ENCODE data around the gene ARHGAP24. TPM values are rescaled to one million over a fixed set of nuclear protein-coding genes. Genes with fewer than 3 reads are reported as not detected.
"Not testable (repeated sequence)": the region's sequence is repeated elsewhere in the genome, so short reads cannot be mapped to it uniquely, and the experiment has no call there.

The ARHGAP24 gene
- total RNA-seq, 2 donors from 2014 or later: 66.8 to 85.6 TPM

DNA sequence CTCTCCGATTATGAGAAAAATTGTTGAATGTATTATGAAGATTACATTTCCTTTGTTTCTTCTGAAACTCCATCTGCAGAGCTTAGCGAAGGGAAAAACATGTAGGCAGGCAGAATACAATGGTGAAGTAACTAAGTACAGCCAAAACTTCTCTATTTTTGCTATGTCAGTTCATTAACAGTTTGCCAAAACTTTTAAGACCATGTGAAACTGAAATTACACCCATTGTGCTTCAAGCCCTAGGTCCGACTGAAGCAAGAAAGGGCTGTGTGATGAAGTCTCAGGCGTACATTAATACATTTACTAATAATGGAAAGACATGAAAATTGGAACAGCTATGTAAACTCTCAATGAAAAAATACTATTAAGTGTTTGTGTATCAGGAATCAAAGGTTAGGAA is 486.9 kb downstream of the ARHGAP24 start:
- peaks cover 11% of the 10 kb centered on the region for H3K36me3 ChIP-seq (ENCODE audit: control insufficient read depth, insufficient read depth, low read length)
- no peaks in the 10 kb centered on the region for H3K9me3 ChIP-seq (ENCODE audit: control insufficient read depth, low read length)
- Mint-ChIP-seq H3K36me3 (ENCODE audit: low read depth) (peaks cover 20% of the 10 kb centered on the region), H3K27ac (no peak overlapping the region), H3K9me3 (peaks cover 4% of the 10 kb centered on the region), H3K4me3 (no peak overlapping the region), H3K27me3 (ENCODE audit: insufficient read depth) (no peaks in the 10 kb centered on the region), H3K4me1 (peaks cover 2% of the 10 kb centered on the region)
- no peak overlapping the region for H3K9ac ChIP-seq (ENCODE audit: extremely low read depth, low read length, poor library complexity, severe bottlenecking)
- H3K4me3 ChIP-seq (ENCODE audit: low read length): no peak overlapping the region
- H3K4me1 ChIP-seq (ENCODE audit: control insufficient read depth, insufficient read depth, low read length): no peaks in the 10 kb centered on the region
- no peak for DNase-seq
- 95% methylated on average over 3 of the region's 4 CpGs; no CpG with 5 or more reads in 1 of the 2 experiments for WGBS, 2 experiments (ENCODE audit: insufficient coverage in 1 of 2, insufficient read length in 1 of 2)
- TF ChIP-seq, protein P1, sequence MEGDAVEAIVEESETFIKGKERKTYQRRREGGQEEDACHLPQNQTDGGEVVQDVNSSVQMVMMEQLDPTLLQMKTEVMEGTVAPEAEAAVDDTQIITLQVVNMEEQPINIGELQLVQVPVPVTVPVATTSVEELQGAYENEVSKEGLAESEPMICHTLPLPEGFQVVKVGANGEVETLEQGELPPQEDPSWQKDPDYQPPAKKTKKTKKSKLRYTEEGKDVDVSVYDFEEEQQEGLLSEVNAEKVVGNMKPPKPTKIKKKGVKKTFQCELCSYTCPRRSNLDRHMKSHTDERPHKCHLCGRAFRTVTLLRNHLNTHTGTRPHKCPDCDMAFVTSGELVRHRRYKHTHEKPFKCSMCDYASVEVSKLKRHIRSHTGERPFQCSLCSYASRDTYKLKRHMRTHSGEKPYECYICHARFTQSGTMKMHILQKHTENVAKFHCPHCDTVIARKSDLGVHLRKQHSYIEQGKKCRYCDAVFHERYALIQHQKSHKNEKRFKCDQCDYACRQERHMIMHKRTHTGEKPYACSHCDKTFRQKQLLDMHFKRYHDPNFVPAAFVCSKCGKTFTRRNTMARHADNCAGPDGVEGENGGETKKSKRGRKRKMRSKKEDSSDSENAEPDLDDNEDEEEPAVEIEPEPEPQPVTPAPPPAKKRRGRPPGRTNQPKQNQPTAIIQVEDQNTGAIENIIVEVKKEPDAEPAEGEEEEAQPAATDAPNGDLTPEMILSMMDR (conservative IDR thresholded peaks at IDR 0.05): no peak
- no peaks in the 10 kb centered on the region for H3K27me3 ChIP-seq (ENCODE audit: control insufficient read depth, insufficient read depth, low read length, poor library complexity, severe bottlenecking)
- no peak overlapping the region for H3K27ac ChIP-seq (ENCODE audit: low read depth, low read length)

DNA sequence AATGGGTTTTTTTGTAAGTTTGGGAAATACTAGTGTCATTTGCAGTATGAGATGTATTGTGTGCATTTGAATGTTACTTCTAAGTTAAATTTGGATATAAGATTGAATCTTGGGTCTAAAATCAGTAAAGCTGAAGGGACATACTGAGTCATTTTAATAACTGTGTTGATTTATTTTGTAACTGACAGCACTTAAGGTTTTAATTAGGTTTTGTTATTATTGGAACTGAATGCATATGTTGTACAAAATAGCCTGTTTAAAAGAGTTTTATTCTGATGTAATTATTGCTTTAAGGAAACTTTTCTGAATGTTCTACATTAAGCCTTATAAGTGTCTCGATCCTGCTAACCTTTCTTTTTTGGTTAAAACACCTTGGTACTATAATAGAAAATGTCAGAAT is 488.3 kb downstream of the ARHGAP24 start:
- 100% methylated on average over 1 of the region's 1 CpG; no CpG with 5 or more reads in 1 of the 2 experiments for WGBS, 2 experiments (ENCODE audit: insufficient coverage in 1 of 2, insufficient read length in 1 of 2)
- no peaks in the 10 kb centered on the region for H3K9me3 ChIP-seq (ENCODE audit: control insufficient read depth, low read length)
- peaks cover 19% of the 10 kb centered on the region for H3K36me3 Mint-ChIP-seq (ENCODE audit: low read depth)
- TF ChIP-seq, protein P1 (conservative IDR thresholded peaks at IDR 0.05): no peak
- no peak overlapping the region for H3K27ac ChIP-seq (ENCODE audit: low read depth, low read length)
- H3K27me3 Mint-ChIP-seq (ENCODE audit: insufficient read depth): no peaks in the 10 kb centered on the region
- peaks cover 4% of the 10 kb centered on the region for H3K9me3 Mint-ChIP-seq
- peaks cover 5% of the 10 kb centered on the region for H3K36me3 ChIP-seq (ENCODE audit: control insufficient read depth, insufficient read depth, low read length)
- no peak for DNase-seq
- H3K4me3 Mint-ChIP-seq: no peak overlapping the region
- no peaks in the 10 kb centered on the region for H3K27me3 ChIP-seq (ENCODE audit: control insufficient read depth, insufficient read depth, low read length, poor library complexity, severe bottlenecking)
- no peaks in the 10 kb centered on the region for H3K4me1 ChIP-seq (ENCODE audit: control insufficient read depth, insufficient read depth, low read length)
- no peak overlapping the region for H3K4me3 ChIP-seq (ENCODE audit: low read length)
- peaks cover 4% of the 10 kb centered on the region for H3K4me1 Mint-ChIP-seq
- H3K9ac ChIP-seq (ENCODE audit: extremely low read depth, low read length, poor library complexity, severe bottlenecking): no peak overlapping the region
- H3K27ac Mint-ChIP-seq: no peak overlapping the region

DNA sequence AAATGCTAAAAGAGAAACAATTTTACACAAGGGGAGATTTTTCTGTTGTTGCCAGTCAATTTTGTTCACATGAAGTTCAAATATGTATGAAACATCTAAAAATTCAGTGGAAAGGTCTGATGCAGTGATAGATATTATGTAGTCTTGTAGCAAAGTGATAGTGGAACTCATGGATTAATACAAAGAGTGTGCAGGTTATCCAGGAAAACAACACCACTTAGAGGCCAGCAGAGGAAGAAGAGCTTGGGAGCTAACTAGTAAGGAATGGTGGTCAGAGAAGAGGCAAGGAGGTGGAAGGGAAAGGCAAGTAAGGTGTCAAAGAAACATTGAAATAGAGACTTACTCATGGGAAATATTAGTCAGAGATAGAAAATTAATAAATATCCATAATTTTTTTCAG is 489.3 kb downstream of the ARHGAP24 start:
- no peak overlapping the region for H3K27ac ChIP-seq (ENCODE audit: low read depth, low read length)
- no peaks in the 10 kb centered on the region for H3K9me3 ChIP-seq (ENCODE audit: control insufficient read depth, low read length)
- no peak for DNase-seq
- Mint-ChIP-seq H3K27ac (no peak overlapping the region), H3K36me3 (ENCODE audit: low read depth) (peaks cover 14% of the 10 kb centered on the region), H3K4me3 (no peak overlapping the region), H3K27me3 (ENCODE audit: insufficient read depth) (no peaks in the 10 kb centered on the region), H3K4me1 (peaks cover 4% of the 10 kb centered on the region), H3K9me3 (peaks cover 4% of the 10 kb centered on the region)
- no peak overlapping the region for H3K9ac ChIP-seq (ENCODE audit: extremely low read depth, low read length, poor library complexity, severe bottlenecking)
- H3K27me3 ChIP-seq (ENCODE audit: control insufficient read depth, insufficient read depth, low read length, poor library complexity, severe bottlenecking): no peaks in the 10 kb centered on the region
- TF ChIP-seq, protein P1 (conservative IDR thresholded peaks at IDR 0.05): peak; percentile 11
- H3K4me1 ChIP-seq (ENCODE audit: control insufficient read depth, insufficient read depth, low read length): no peaks in the 10 kb centered on the region
- peaks cover 4% of the 10 kb centered on the region for H3K36me3 ChIP-seq (ENCODE audit: control insufficient read depth, insufficient read depth, low read length)
- H3K4me3 ChIP-seq (ENCODE audit: low read length): no peak overlapping the region

DNA sequence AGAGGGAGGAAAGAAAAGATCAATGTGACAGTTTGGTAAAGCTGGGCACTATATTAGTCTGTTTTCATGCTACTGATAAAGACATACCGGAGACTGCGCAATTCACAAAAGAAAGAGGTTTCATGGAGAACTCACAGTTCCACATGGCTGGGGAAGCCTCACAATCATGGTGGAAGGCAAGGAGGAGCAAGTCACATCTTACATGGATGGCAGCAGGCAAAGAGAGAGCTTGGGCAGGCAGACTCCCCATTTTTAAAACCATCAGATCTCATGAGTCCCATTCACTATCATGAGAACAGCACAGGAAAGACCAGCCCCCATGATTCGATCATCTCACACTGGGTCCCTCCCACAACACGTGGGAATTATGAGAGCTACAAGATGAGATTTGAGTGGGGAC is 490.1 kb downstream of the ARHGAP24 start:
- H3K36me3 Mint-ChIP-seq (ENCODE audit: low read depth): peaks cover 14% of the 10 kb centered on the region
- H3K9me3 ChIP-seq (ENCODE audit: control insufficient read depth, low read length); H3K4me3 ChIP-seq (ENCODE audit: low read length); H3K36me3 ChIP-seq (ENCODE audit: control insufficient read depth, insufficient read depth, low read length); H3K4me3 Mint-ChIP-seq; H3K9ac ChIP-seq (ENCODE audit: extremely low read depth, low read length, poor library complexity, severe bottlenecking); H3K4me1 ChIP-seq (ENCODE audit: control insufficient read depth, insufficient read depth, low read length); H3K27ac Mint-ChIP-seq; H3K27me3 Mint-ChIP-seq (ENCODE audit: insufficient read depth); H3K27ac ChIP-seq (ENCODE audit: low read depth, low read length); H3K4me1 Mint-ChIP-seq; DNase-seq; H3K27me3 ChIP-seq (ENCODE audit: control insufficient read depth, insufficient read depth, low read length, poor library complexity, severe bottlenecking); H3K9me3 Mint-ChIP-seq: not testable (repeated sequence)
- WGBS, 2 experiments (ENCODE audit: insufficient coverage in 1 of 2, insufficient read length in 1 of 2): 82 to 97% methylated on average over 2 to 4 of the region's 4 CpGs

Data from endodermal cell (in vitro differentiated cells).